Liver (tissue), 9 donors: ENCODE measurements around the gene ZC3HAV1L. TPM values are rescaled to one million over a fixed set of nuclear protein-coding genes. Genes with fewer than 3 reads are reported as not detected.

ENCODE experiments used
- DNase-seq: peaks from one replicate; pipeline ENCODE4 v3.0.0-alpha.2; 2017; ENCODE audit warnings: low spot score
- H3K27ac ChIP-seq, 2 donors: one replicate each; pipeline ENCODE4 v1.7.0; 2013; ENCODE audit warnings: inconsistent platforms in 2 of 2, low read length in 2 of 2, control low read depth in 1 of 2, low read depth in 1 of 2, mild to moderate bottlenecking in 1 of 2
- H3K27me3 ChIP-seq, 4 donors: one replicate each; pipeline versions ENCODE4 v1.6.1 to v1.7.0; 2013; ENCODE audit warnings: low read length in 3 of 4, inconsistent platforms in 1 of 4, mild to moderate bottlenecking in 1 of 4, moderate library complexity in 1 of 4; ENCODE audit not compliant: control insufficient read depth in 4 of 4, insufficient read depth in 4 of 4
- H3K36me3 ChIP-seq, 4 donors: one replicate each; pipeline versions ENCODE4 v1.6.1 to v1.7.0; 2013; ENCODE audit warnings: low read length in 3 of 4, mild to moderate bottlenecking in 3 of 4, low read depth in 1 of 4, moderate library complexity in 1 of 4; ENCODE audit not compliant: control insufficient read depth in 4 of 4, insufficient read depth in 3 of 4
- H3K4me1 ChIP-seq, 4 donors: one replicate each; pipeline versions ENCODE4 v1.6.1 to v1.7.0; 2013; ENCODE audit warnings: low read length in 3 of 4, mild to moderate bottlenecking in 3 of 4, moderate library complexity in 1 of 4; ENCODE audit not compliant: control insufficient read depth in 4 of 4, insufficient read depth in 4 of 4
- H3K4me3 ChIP-seq, 3 donors: one replicate each; pipeline versions ENCODE4 v1.6.1 to v1.7.0; 2013; ENCODE audit warnings: low read length in 3 of 3, control low read depth in 1 of 3, low read depth in 1 of 3, mild to moderate bottlenecking in 1 of 3
- H3K9ac ChIP-seq, 2 donors: one replicate each; pipeline ENCODE4 v1.7.0; 2013; ENCODE audit warnings: low read length in 2 of 2, mild to moderate bottlenecking in 2 of 2, moderate library complexity in 2 of 2, control low read depth in 1 of 2, low read depth in 1 of 2
- H3K9me3 ChIP-seq, 4 donors: one replicate each; pipeline versions ENCODE4 v1.6.1 to v1.7.0; 2013; ENCODE audit warnings: low read length in 3 of 4; ENCODE audit not compliant: control insufficient read depth in 4 of 4
- ATF3 ChIP-seq: IDR thresholded peaks from 2 replicates; pipeline ENCODE4 v1.6.1; 2016; ENCODE audit warnings: antibody characterized with exemption
- CTCF ChIP-seq: fragments of 150-350 bp; IDR thresholded peaks from 2 replicates; pipeline ENCODE4 v1.5.1; 2017; ENCODE audit warnings: improper control_type of control experiment, low read depth, low read length; ENCODE audit not compliant: missing input control
- FOXA2 ChIP-seq: IDR thresholded peaks from 2 replicates; pipeline ENCODE4 v1.6.1; 2016; ENCODE audit warnings: antibody characterized with exemption
- GABPA ChIP-seq, 2 donors: IDR thresholded peaks in 1 of 2; conservative IDR thresholded peaks in 1 of 2; 2 replicates each; pipeline ENCODE4 v1.6.1; 2016; ENCODE audit warnings: antibody characterized with exemption in 2 of 2, mild to moderate bottlenecking in 1 of 2, moderate library complexity in 1 of 2
- HNF4A ChIP-seq, 2 donors: conservative IDR thresholded peaks; 2 replicates each; pipeline ENCODE4 v1.6.1; 2016; ENCODE audit warnings: antibody characterized with exemption in 2 of 2, mild to moderate bottlenecking in 2 of 2
- HNF4G ChIP-seq: IDR thresholded peaks from 2 replicates; pipeline ENCODE4 v1.6.1; 2016; ENCODE audit warnings: antibody characterized with exemption
- JUND ChIP-seq, 2 donors: IDR thresholded peaks; 2 replicates each; pipeline ENCODE4 v1.6.1; 2016; ENCODE audit warnings: antibody characterized with exemption in 2 of 2
- MAX ChIP-seq: IDR thresholded peaks from 2 replicates; pipeline ENCODE4 v1.6.1; 2016; ENCODE audit warnings: antibody characterized with exemption
- NR2F2 ChIP-seq: IDR thresholded peaks from 2 replicates; pipeline ENCODE4 v1.6.1; 2016; ENCODE audit warnings: antibody characterized with exemption
- RAD21 ChIP-seq, 2 donors: IDR thresholded peaks; 2 replicates each; pipeline ENCODE4 v1.6.1; 2016; ENCODE audit warnings: antibody characterized with exemption in 2 of 2, mild to moderate bottlenecking in 2 of 2
- REST ChIP-seq: IDR thresholded peaks from 2 replicates; pipeline ENCODE4 v1.6.1; 2016; ENCODE audit warnings: antibody characterized with exemption, mild to moderate bottlenecking
- RXRA ChIP-seq, 2 donors: IDR thresholded peaks; 2 replicates each; pipeline ENCODE4 v1.6.1; 2017 to 2018; ENCODE audit warnings: antibody characterized with exemption in 2 of 2, mild to moderate bottlenecking in 1 of 2
- SP1 ChIP-seq: IDR thresholded peaks from 2 replicates; pipeline ENCODE4 v1.6.1; 2018; ENCODE audit warnings: antibody characterized with exemption, mild to moderate bottlenecking
- TAF1 ChIP-seq: conservative IDR thresholded peaks from 2 replicates; pipeline ENCODE4 v1.6.1; 2016; ENCODE audit warnings: antibody characterized with exemption, mild to moderate bottlenecking
- YY1 ChIP-seq: IDR thresholded peaks from 2 replicates; pipeline ENCODE4 v1.6.1; 2016; ENCODE audit warnings: antibody characterized with exemption, mild to moderate bottlenecking
- ZBTB33 ChIP-seq: IDR thresholded peaks from 2 replicates; pipeline ENCODE4 v1.6.1; 2016; ENCODE audit warnings: antibody characterized with exemption
- WGBS: extraction: QIAGEN DNeasy Blood & Tissue Kit; methylation state at CpG from one replicate; pipeline ENCODE4 v1.1.7; 2013; 5-methylcytosine and 5-hydroxymethylcytosine counted together
- polyA plus RNA-seq, 2 donors: library from polyadenylated mRNA; stranded (reverse) in 1 of 2; unstranded in 1 of 2; fragments of 200-250 nt in 1 of 2; fragments of >200 nt in 1 of 2; fragmentation: Nextera tagmentation in 1 of 2; extraction: Ambion mirVana in 1 of 2; gene quantifications; one replicate each; pipeline versions ENCODE4 v1.2.1 to v1.2.3, GENCODE V29; 2013 to 2015
- total RNA-seq, 2 donors: library from RNA; depleted of rRNA; stranded (reverse); fragments of >200 nt; gene quantifications; one replicate each; pipeline ENCODE4 v1.2.3, GENCODE V29; 2014
- donor health status: healthy.
- donor health status: healthy.
- donor health status: healthy.
- donor health status: healthy.
- donor health status: healthy.

Gene ZC3HAV1L
- total and polyA plus RNA-seq, 4 donors, result 0.19 to 16.2 (median 1.9) TPM

GRCh38 chr7:139075031-139075652, 39.3 kb upstream of the ZC3HAV1L start:
- peak overlapping the region in 1 of 2 donors; percentile 77 for H3K27ac ChIP-seq
- peaks cover 8 to 36% (median 29%) of the 10 kb centered on the region in 4 donors for H3K36me3 ChIP-seq
- H3K4me3 ChIP-seq, result no peak overlapping the region
- H3K4me1 ChIP-seq, result peaks cover 2 to 19% (median 16%) of the 10 kb centered on the region in 4 donors
- no peak overlapping the region for H3K9ac ChIP-seq
- peak; percentile 65 for DNase-seq
- no peaks in the 10 kb centered on the region for H3K9me3 ChIP-seq
- WGBS, result 27% methylated on average over 9 of the region's 9 CpGs
- TF ChIP-seq FOXA2 (no peak), ATF3 (peak; percentile 20), YY1 (no peak), HNF4A (conservative IDR thresholded peaks at IDR 0.05) (peak in 1 of 2 donors; percentile 24), RXRA (IDR thresholded peaks at IDR 0.05) (peak; percentile 25), REST (no peak), CTCF (peak; percentile 91), RAD21 (IDR thresholded peaks at IDR 0.05) (peak; percentile 88 to 89), SP1 (peak; percentile 29), TAF1 (no peak)
- H3K27me3 ChIP-seq, result no peaks in the 10 kb centered on the region

GRCh38 chr7:139072796-139073195, 37.0 kb upstream of the ZC3HAV1L start:
- Histone ChIP-seq H3K4me1 (peaks cover 2 to 21% (median 17%) of the 10 kb centered on the region in 4 donors), H3K36me3 (peaks cover 2 to 26% (median 18%) of the 10 kb centered on the region in 4 donors), H3K27ac (no peak overlapping the region)

More at GRCh38 chr7:139072796-139073195, 37.0 kb upstream of the ZC3HAV1L start:
- Histone ChIP-seq H3K9ac (no peak overlapping the region), H3K9me3 (no peaks in the 10 kb centered on the region), H3K27me3 (no peaks in the 10 kb centered on the region), H3K4me3 (no peak overlapping the region)
- 71% methylated on average over 8 of the region's 8 CpGs for WGBS
- TF ChIP-seq MAX, result no peak
- TF ChIP-seq FOXA2, result no peak
- no peak for TF ChIP-seq ATF3
- no peak for TF ChIP-seq HNF4G
- no peak for TF ChIP-seq RAD21 (IDR thresholded peaks at IDR 0.05)
- TF ChIP-seq JUND (IDR thresholded peaks at IDR 0.05), result no peak
- TF ChIP-seq CTCF, result no peak
- TF ChIP-seq NR2F2, result no peak
- no peak for TF ChIP-seq TAF1
- no peak for TF ChIP-seq ZBTB33
- TF ChIP-seq REST, result no peak
- TF ChIP-seq YY1, result no peak
- TF ChIP-seq GABPA (IDR thresholded peaks at IDR 0.05 in 1 of 2, conservative IDR thresholded peaks at IDR 0.05 in 1 of 2), result no peak
- no peak for DNase-seq
